PC-3 (cell line): ENCODE measurements around the gene CDKN2B-AS1. TPM values are rescaled to one million over a fixed set of nuclear protein-coding genes. Genes with fewer than 3 reads are reported as not detected.
A peak's percentile ranks its signal among the peaks of the same experiment; 100 is the strongest.

Experiments used
- ATAC-seq: fragments of 200-7000 bp; cut with Tn5 transposase; 2 replicates; pipeline ENCODE4 v1.9.1; 2020; ENCODE audit warnings: mild to moderate bottlenecking, moderate library complexity
- BruUV-seq: library from RNA; stranded (reverse); fragments of 400-500 nt; replicated peaks from 2 replicates; lab custom pipeline; 2021; lab: Mats Ljungman, UMichigan
- CTCF ChIA-PET: fragments of 300-600 bp; sonication (Branson Sonifier 250); formaldehyde crosslinking; loops from one replicate; lab custom pipeline; 2022; ENCODE audit warnings: antibody characterized with exemption; lab: Charles Lee
- POLR2A ChIA-PET: fragments of 300-600 bp; sonication (Branson Sonifier 250); formaldehyde crosslinking; loops from one replicate; lab custom pipeline; 2022; ENCODE audit warnings: antibody characterized with exemption; ENCODE audit not compliant: unreplicated experiment; lab: Charles Lee
- DNase-seq: peaks from one replicate; pipeline ENCODE4 v3.0.0-alpha.2; 2015
- H2AFZ ChIP-seq: fragments of 300-600 bp; sonication (generic); 2 replicates; pipeline ENCODE4 v1.6.0; 2016; ENCODE audit warnings: antibody characterized with exemption, low read length
- H3F3A ChIP-seq: fragments of 300-600 bp; sonication (generic); one replicate; pipeline ENCODE4 v1.6.0; 2017; ENCODE audit warnings: antibody characterized with exemption, low read length, control low read depth, mild to moderate bottlenecking; ENCODE audit not compliant: unreplicated experiment
- H3K27ac ChIP-seq: fragments of 300-600 bp; sonication (generic); 2 replicates; pipeline ENCODE4 v1.5.1; 2016; ENCODE audit warnings: mild to moderate bottlenecking, low read length
- H3K27me3 ChIP-seq: fragments of 300-600 bp; sonication (generic); 2 replicates; pipeline ENCODE4 v1.6.1; 2016; ENCODE audit warnings: low read length, mixed read lengths
- H3K36me3 ChIP-seq: fragments of 300-600 bp; sonication (generic); 2 replicates; pipeline ENCODE4 v1.6.1; 2016; ENCODE audit warnings: low read depth, mixed run types, low read length, mixed read lengths
- H3K4me1 ChIP-seq: fragments of 300-600 bp; sonication (generic); 2 replicates; pipeline ENCODE4 v1.5.1; 2016; ENCODE audit warnings: low read length; ENCODE audit not compliant: insufficient read depth
- H3K4me2 ChIP-seq: fragments of 300-600 bp; sonication (generic); 2 replicates; pipeline ENCODE4 v1.6.0; 2016; ENCODE audit warnings: low read length
- H3K4me3 ChIP-seq: fragments of 300-600 bp; sonication (generic); 2 replicates; pipeline ENCODE4 v1.5.1; 2016; ENCODE audit warnings: mild to moderate bottlenecking, low read length, mixed read lengths
- H3K79me2 ChIP-seq: fragments of 300-600 bp; sonication (generic); 2 replicates; pipeline ENCODE4 v1.6.1; 2017; ENCODE audit warnings: low read length, mixed read lengths
- H3K9ac ChIP-seq: fragments of 300-600 bp; sonication (generic); 2 replicates; pipeline ENCODE4 v1.6.0; 2016; ENCODE audit warnings: mild to moderate bottlenecking, low read length
- H3K9me2 ChIP-seq: fragments of 300-600 bp; sonication (generic); replicated peaks from 2 replicates; pipeline ENCODE4 v1.6.1; 2016; ENCODE audit warnings: mixed run types, low read length, mixed read lengths
- H3K9me3 ChIP-seq: fragments of 300-600 bp; sonication (generic); 2 replicates; pipeline ENCODE4 v1.6.1; 2016; ENCODE audit warnings: low read length, mixed read lengths
- H4K20me1 ChIP-seq: fragments of 300-600 bp; sonication (generic); 2 replicates; pipeline ENCODE4 v1.6.1; 2016; ENCODE audit warnings: low read length, mixed read lengths
- CTCF ChIP-seq: fragments of 300-600 bp; sonication (generic); conservative IDR thresholded peaks from 2 replicates; pipeline ENCODE4 v1.5.1; 2017; ENCODE audit warnings: antibody characterized with exemption, low read depth, mild to moderate bottlenecking, low read length
- EZH2 ChIP-seq: fragments of 300-600 bp; sonication (generic); IDR thresholded peaks from one replicate; pipeline ENCODE4 v1.6.1; 2017; ENCODE audit warnings: antibody characterized with exemption, mild to moderate bottlenecking, low read length; ENCODE audit not compliant: unreplicated experiment
- EZH2phosphoT487 ChIP-seq: fragments of 300-600 bp; sonication (generic); IDR thresholded peaks from 2 replicates; pipeline ENCODE4 v1.6.1; 2018; ENCODE audit warnings: mild to moderate bottlenecking, antibody characterized with exemption, low read length, borderline replicate concordance
- intact Hi-C: fragments of 100-400 bp; cut with micrococcal nuclease; formaldehyde crosslinking; loops from 2 replicates; pipeline ENCODE4 v1.9.0; 2023
- total RNA-seq: library from RNA; depleted of rRNA; stranded (reverse); fragments of >200 nt; gene quantifications from 2 replicates; pipeline ENCODE4 v1.2.3, GENCODE V29; 2014

The CDKN2B-AS1 gene
- total RNA-seq, 1 experiment from 2014 or later, result 2.0 TPM

DNA sequence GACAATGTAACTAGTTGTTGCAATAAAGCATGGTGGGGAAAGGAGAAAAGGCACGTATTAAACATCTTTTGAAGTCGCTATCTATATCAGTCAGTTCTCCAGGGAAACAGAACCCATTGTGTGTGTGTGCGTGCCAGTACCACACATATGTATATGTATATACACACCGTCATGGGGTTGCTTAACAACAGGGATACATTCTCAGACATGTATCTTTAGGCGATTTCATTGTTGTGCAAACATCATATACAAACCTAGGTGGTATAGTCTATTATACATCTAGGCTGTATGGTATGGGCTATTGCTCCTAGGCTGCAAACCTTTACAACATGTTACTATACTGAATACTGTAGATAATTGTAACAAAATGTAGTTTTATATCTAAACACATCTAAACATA, 2.3 kb downstream of the CDKN2B-AS1 start:
- peaks cover 87% of the 10 kb centered on the region for H3K79me2 ChIP-seq
- H3F3A ChIP-seq, result no peaks in the 10 kb centered on the region
- ATAC-seq (no peak), DNase-seq (no peak)
- no peaks in the 10 kb centered on the region for H3K9me2 ChIP-seq
- peaks cover 22% of the 10 kb centered on the region for H3K4me1 ChIP-seq
- ChIA-PET POLR2A (interaction anchor here (0.7 kb wide), 1 partner anchor 248 kb away, joined by 4 read pairs; no protein-coding TSS in a partner anchor), CTCF (no interaction called here)
- 0 out of 2 replicates have a peak, but pooled peaks cover 4% of the 10 kb centered on the region for H4K20me1 ChIP-seq
- peak overlapping the region; percentile 96 for H3K4me3 ChIP-seq
- intact Hi-C loops, result loop anchor here (10.0 kb wide), 1 partner anchor 448 kb away; the partner anchor contains the start of gene DMRTA1
- no TSS peak for BruUV-seq
- no peak overlapping the region for H3K27ac ChIP-seq
- no peaks in the 10 kb centered on the region for H3K9me3 ChIP-seq
- H2AFZ ChIP-seq, result no peak overlapping the region
- H3K27me3 ChIP-seq, result no peaks in the 10 kb centered on the region
- H3K4me2 ChIP-seq, result peak overlapping the region; percentile 98
- no peaks in the 10 kb centered on the region for H3K36me3 ChIP-seq
- TF ChIP-seq CTCF (no peak), EZH2phosphoT487 (no peak), EZH2 (no peak)
- H3K9ac ChIP-seq, result no peak overlapping the region

DNA sequence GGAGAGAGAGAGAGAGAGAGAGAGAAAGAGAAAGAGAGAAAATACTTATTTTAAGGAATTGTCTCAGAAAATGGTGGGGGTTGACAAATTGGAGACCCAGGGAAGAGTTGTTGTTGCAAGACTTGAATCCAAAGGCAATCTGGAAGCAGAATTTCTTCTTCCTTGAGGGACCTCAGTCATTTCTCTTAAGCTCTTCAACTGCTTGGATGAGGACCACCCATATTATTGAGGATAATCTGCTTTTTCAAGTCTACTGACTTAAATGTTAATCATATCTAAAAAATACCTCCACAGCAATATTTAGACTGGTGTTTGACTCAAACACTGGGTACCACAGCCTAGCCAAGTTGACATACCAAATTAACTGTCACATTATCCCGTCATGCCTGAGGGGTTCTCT, 2.9 kb downstream of the CDKN2B-AS1 start:
- BruUV-seq, result no TSS peak
- Histone ChIP-seq H3K27me3 (no peaks in the 10 kb centered on the region), H3K36me3 (no peaks in the 10 kb centered on the region), H3K9me3 (no peaks in the 10 kb centered on the region), H3K4me2 (peak overlapping the region; percentile 4; the same call in 1 of the 2 replicates), H3K9me2 (no peaks in the 10 kb centered on the region), H3K79me2 (peaks cover 87% of the 10 kb centered on the region), H2AFZ (no peak overlapping the region), H3K9ac (no peak overlapping the region), H3K4me3 (no peak overlapping the region), H3K4me1 (peaks cover 22% of the 10 kb centered on the region), H3F3A (no peaks in the 10 kb centered on the region), H3K27ac (no peak overlapping the region), H4K20me1 (0 out of 2 replicates have a peak, but pooled peaks cover 4% of the 10 kb centered on the region)
- intact Hi-C loops, result loop anchor here (10.0 kb wide), 1 partner anchor 447 kb away; the partner anchor contains the start of gene DMRTA1
- ChIA-PET POLR2A (no interaction called here), CTCF (no interaction called here)
- no peak for ATAC-seq
- TF ChIP-seq EZH2phosphoT487 (no peak), CTCF (no peak), EZH2 (no peak)
- DNase-seq, result no peak

DNA sequence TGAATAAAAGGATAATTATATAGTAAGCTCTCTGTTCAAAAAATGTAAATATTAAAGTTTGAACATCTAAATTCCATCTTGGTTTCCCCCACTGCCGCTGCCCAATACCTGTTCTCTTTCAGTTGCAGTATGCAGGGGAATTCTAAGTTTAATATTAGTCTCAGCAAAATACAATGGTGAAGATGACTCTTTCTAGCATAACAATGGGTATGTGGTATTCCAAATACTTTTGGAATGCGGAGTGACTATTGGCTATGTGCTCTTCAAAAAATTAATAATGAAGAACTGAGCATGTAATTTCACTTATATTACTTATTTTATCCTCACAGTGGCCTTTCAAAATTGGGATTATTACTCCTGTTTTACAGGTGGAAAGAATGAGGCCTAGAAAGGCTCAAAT, 3.4 kb downstream of the CDKN2B-AS1 start:
- no TSS peak for BruUV-seq

More for the DNA sequence above, 3.4 kb downstream of the CDKN2B-AS1 start:
- Histone ChIP-seq H3K27me3 (no peaks in the 10 kb centered on the region), H3K9ac (no peak overlapping the region), H3K9me3 (no peaks in the 10 kb centered on the region), H3K27ac (no peak overlapping the region), H3K4me1 (peaks cover 22% of the 10 kb centered on the region), H4K20me1 (0 out of 2 replicates have a peak, but pooled peaks cover under 1% of the 10 kb centered on the region), H3K79me2 (peaks cover 87% of the 10 kb centered on the region), H3K4me2 (0 out of 2 replicates have a peak overlapping the region, but pooled peaks have one; percentile 4), H3K4me3 (no peak overlapping the region), H3K36me3 (no peaks in the 10 kb centered on the region), H2AFZ (no peak overlapping the region), H3F3A (no peaks in the 10 kb centered on the region), H3K9me2 (no peaks in the 10 kb centered on the region)
- TF ChIP-seq EZH2phosphoT487 (no peak), EZH2 (no peak), CTCF (no peak)
- ChIA-PET POLR2A (no interaction called here), CTCF (no interaction called here)
- DNase-seq, result no peak
- ATAC-seq, result no peak
- intact Hi-C loops, result loop anchor here (10.0 kb wide), 1 partner anchor 447 kb away; the partner anchor contains the start of gene DMRTA1
